Erythroblast (primary cell): ENCODE results near the gene LGALS7B.
"Not testable (repeated sequence)": the region's sequence is repeated elsewhere in the genome, so short reads cannot be mapped to it uniquely, and the experiment has no call there.

Experiments
- GATA1 ChIP-seq: IDR thresholded peaks from 2 replicates; pipeline ENCODE4 v1.6.1; 2011; ENCODE audit warnings: low read depth, mild to moderate bottlenecking, control low read depth, low read length, moderate library complexity
- POLR2A ChIP-seq: IDR thresholded peaks from 2 replicates; pipeline ENCODE4 v1.6.1; 2011; ENCODE audit warnings: mild to moderate bottlenecking, low read length

DNA sequence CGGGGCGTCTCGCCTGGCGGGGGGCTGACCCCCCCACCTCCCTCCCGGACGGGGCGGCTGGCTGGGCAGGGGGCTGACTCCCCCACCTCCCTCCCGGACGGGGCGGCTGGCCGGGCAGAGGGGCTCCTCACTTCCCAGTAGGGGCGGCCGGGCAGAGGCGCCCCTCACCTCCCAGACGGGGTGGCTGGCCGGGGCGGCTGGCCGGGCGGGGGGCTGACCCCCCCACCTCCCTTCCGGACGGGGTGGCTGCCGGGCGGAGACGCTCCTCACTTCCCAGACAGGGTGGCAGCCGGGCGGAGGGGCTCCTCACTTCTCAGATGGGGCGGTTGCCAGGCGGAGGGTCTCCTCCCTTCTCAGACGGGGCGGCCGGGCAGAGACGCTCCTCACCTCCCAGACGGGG, 8.8 kb downstream of the LGALS7B start:
- not testable (repeated sequence) for TF ChIP-seq POLR2A, GATA1
